MV-4-11 (cell line): ENCODE data around the gene SNED1.

ENCODE experiments used
- DNase-seq: peaks from one replicate; lab custom pipeline; 2025; lab: John Stamatoyannopoulos, UW

SNED1 gene

GRCh38 chr2:241006412-241006811, 8.0 kb downstream of the SNED1 start:
- no peak for DNase-seq

- DNase-seq = no peak
These were observed 8.7 kb downstream of the SNED1 start for GRCh38 chr2:241007111-241007510.

GRCh38 chr2:241007880-241008710, 9.7 kb downstream of the SNED1 start:
- no peak for DNase-seq

GRCh38 chr2:241008711-241009121, 10.3 kb downstream of the SNED1 start:
- no peak for DNase-seq

- DNase-seq = no peak
These were observed 10.8 kb downstream of the SNED1 start for GRCh38 chr2:241009191-241009590.

- DNase-seq = no peak
These were observed 11.4 kb downstream of the SNED1 start for GRCh38 chr2:241009601-241010530.

- DNase-seq = no peak
These were observed 12.3 kb downstream of the SNED1 start for GRCh38 chr2:241010531-241011295.

GRCh38 chr2:241011296-241011600, 12.8 kb downstream of the SNED1 start:
- DNase-seq = no peak

GRCh38 chr2:241011751-241012510, 13.5 kb downstream of the SNED1 start:
- DNase-seq = no peak

GRCh38 chr2:241014224-241014623, 15.8 kb downstream of the SNED1 start:
- no peak for DNase-seq

GRCh38 chr2:241014764-241015163, 16.3 kb downstream of the SNED1 start:
- no peak for DNase-seq

- no peak for DNase-seq
These were observed 17.0 kb downstream of the SNED1 start for GRCh38 chr2:241015439-241015838.

GRCh38 chr2:241017228-241017940, 19.0 kb downstream of the SNED1 start:
- DNase-seq = no peak

- DNase-seq = no peak
These were observed 19.9 kb downstream of the SNED1 start for GRCh38 chr2:241018051-241018891.

GRCh38 chr2:241019441-241020139, 21.2 kb downstream of the SNED1 start:
- DNase-seq = no peak

GRCh38 chr2:241020201-241020600, 21.8 kb downstream of the SNED1 start:
- no peak for DNase-seq

- DNase-seq = no peak
These were observed 22.3 kb downstream of the SNED1 start for GRCh38 chr2:241020629-241021190.

GRCh38 chr2:241025639-241026038, 27.2 kb downstream of the SNED1 start:
- no peak for DNase-seq
